ENCODE measurements around the gene NEUROG2. TPM values are rescaled to one million over a fixed set of nuclear protein-coding genes. Genes with fewer than 3 reads are reported as not detected.
"Not testable (repeated sequence)": the region's sequence is repeated elsewhere in the genome, so short reads cannot be mapped to it uniquely, and the experiment has no call there.

NEUROG2 gene
- total RNA-seq, 1 donor from 2014 or later: 0.09 TPM

DNA sequence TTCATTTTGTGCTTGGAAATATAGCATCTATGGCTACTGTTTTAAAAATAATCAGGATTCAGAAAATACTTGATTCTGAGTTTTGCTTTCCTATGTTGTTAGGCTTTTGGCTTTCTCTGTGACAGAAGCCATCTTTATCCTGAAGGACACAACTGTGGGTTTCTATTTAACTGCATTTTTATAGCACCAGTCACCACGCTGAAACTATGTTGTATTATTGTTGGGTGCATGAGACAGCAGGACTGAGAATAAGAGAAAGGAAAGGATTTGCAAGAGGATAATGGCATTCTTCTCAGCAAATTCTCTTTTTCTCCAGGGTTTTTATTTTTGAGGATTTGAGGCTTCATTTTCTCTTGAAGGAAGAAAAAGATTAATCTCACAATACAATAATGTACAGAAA, 10.1 kb upstream of the NEUROG2 start:
- H3K27me3 ChIP-seq: peaks cover 70% of the 10 kb centered on the region
- DNase-seq (ENCODE audit: low spot score): no peak
- TF ChIP-seq, protein P1, sequence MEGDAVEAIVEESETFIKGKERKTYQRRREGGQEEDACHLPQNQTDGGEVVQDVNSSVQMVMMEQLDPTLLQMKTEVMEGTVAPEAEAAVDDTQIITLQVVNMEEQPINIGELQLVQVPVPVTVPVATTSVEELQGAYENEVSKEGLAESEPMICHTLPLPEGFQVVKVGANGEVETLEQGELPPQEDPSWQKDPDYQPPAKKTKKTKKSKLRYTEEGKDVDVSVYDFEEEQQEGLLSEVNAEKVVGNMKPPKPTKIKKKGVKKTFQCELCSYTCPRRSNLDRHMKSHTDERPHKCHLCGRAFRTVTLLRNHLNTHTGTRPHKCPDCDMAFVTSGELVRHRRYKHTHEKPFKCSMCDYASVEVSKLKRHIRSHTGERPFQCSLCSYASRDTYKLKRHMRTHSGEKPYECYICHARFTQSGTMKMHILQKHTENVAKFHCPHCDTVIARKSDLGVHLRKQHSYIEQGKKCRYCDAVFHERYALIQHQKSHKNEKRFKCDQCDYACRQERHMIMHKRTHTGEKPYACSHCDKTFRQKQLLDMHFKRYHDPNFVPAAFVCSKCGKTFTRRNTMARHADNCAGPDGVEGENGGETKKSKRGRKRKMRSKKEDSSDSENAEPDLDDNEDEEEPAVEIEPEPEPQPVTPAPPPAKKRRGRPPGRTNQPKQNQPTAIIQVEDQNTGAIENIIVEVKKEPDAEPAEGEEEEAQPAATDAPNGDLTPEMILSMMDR (IDR thresholded peaks at IDR 0.05): no peak
- H4K20me1 ChIP-seq (ENCODE audit: low read depth): peaks cover 16% of the 10 kb centered on the region
- Mint-ChIP-seq H3K36me3 (no peaks in the 10 kb centered on the region), H3K27ac (no peak overlapping the region), H3K9me3 (peaks cover 2% of the 10 kb centered on the region), H3K4me3 (no peak overlapping the region), H3K27me3 (ENCODE audit: insufficient read depth, low read depth) (peaks cover 30% of the 10 kb centered on the region), H3K4me1 (peaks cover 27% of the 10 kb centered on the region)
- H3K9ac ChIP-seq: no peak overlapping the region
- no peak overlapping the region for H3K27ac ChIP-seq
- H3K79me2 ChIP-seq (ENCODE audit: low read depth): no peaks in the 10 kb centered on the region
- no peak overlapping the region for H3K4me3 ChIP-seq
- no peaks in the 10 kb centered on the region for H3K9me3 ChIP-seq (ENCODE audit: low read depth)
- H3K4me1 ChIP-seq: peaks cover 22% of the 10 kb centered on the region
- no peak overlapping the region for H3K4me2 ChIP-seq
- no peaks in the 10 kb centered on the region for H3K36me3 ChIP-seq
- no peak overlapping the region for H2AFZ ChIP-seq (replicated peaks)
- H3F3A ChIP-seq (ENCODE audit: low read depth): peaks cover 42% of the 10 kb centered on the region

DNA sequence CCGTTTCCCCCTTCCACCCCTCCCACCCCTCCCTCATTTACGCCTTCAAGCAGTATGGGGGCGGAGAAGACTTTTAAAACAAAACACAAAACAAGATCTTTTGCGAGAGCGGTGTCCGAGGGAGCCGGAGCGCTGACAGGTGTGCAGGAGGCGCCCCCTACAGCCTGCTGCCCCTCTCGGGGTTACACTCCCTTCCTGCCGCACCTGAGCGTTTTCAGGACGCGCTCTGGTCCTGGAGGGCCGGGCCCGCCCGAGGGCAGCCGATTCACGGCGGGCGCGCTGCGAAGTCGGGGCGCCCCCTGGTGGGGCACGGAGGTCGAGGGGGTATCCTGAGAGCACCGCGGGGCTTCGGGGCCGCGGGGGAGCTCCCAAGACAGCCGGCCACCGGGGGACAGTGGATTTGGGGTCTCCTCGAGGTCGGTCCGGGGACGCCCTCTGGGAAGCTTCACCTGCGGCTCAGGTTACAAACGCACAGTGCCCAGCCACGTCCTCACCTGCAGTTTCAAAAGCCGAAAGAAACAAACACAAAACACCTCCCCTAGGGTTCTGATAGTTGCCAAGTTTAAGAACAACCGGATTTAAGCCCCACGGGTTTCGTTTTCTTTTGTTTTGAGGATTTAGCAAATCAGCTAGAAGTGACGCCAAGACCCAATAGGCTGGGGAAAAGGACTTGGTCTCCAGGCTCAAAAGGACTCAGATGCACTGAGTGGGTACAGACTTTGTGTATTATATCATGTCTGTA, 8.0 kb upstream of the NEUROG2 start:
- H3K4me3 ChIP-seq: peak overlapping the region; percentile 50
- peaks cover 43% of the 10 kb centered on the region for H3K4me1 Mint-ChIP-seq

DNA sequence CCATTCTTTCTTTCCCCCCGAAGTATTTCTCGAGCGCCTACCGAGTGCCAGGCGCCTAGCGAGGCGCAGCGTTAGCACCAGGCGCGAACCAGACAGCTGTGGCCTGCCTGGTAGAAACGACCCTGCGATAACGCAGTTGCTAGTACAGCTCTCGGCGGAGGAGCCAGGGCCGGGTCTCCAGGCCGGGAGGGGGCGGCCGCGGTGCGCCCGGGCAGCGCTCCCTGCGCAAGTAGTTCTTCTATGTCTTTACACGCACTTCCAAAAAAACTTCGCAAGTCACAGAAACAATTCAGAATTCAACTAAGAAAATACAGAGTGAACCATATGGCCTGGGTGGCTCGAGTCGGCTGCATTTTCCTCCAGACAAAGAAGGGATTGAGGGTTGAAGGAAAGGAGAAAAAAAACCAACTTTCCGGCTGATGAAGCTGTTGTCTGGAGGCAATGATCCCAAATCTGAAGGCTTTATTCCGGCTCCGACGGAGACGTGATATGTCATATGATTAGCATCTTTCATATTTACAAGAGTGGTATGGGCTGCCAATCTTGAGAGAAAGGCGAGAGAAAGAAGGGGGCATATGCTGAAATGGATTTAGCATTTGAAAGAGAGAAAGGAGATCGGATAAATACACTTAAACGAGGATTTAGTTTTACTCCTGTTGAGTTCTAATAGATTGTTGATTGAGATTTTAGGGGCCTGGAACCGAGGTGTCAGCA, 7.2 kb upstream of the NEUROG2 start:
- Mint-ChIP-seq H3K36me3 (no peaks in the 10 kb centered on the region), H3K27me3 (ENCODE audit: insufficient read depth, low read depth) (peaks cover 58% of the 10 kb centered on the region), H3K9me3 (peaks cover 2% of the 10 kb centered on the region), H3K4me1 (peaks cover 50% of the 10 kb centered on the region), H3K27ac (no peak overlapping the region), H3K4me3 (peak overlapping the region; percentile 79)
- Histone ChIP-seq H3K9me3 (ENCODE audit: low read depth) (no peaks in the 10 kb centered on the region), H3K27ac (no peak overlapping the region), H3K4me1 (peaks cover 46% of the 10 kb centered on the region), H3K9ac (no peak overlapping the region), H3F3A (ENCODE audit: low read depth) (peaks cover 60% of the 10 kb centered on the region), H3K4me3 (peak overlapping the region; percentile 50), H3K27me3 (peaks cover 97% of the 10 kb centered on the region), H2AFZ (replicated peaks) (peak overlapping the region; percentile 0), H3K79me2 (ENCODE audit: low read depth) (no peaks in the 10 kb centered on the region), H4K20me1 (ENCODE audit: low read depth) (peaks cover 36% of the 10 kb centered on the region), H3K4me2 (peak overlapping the region; percentile 89), H3K36me3 (no peaks in the 10 kb centered on the region)
- peak; percentile 85 for DNase-seq (ENCODE audit: low spot score)
- TF ChIP-seq, protein P1 (IDR thresholded peaks at IDR 0.05): peak; percentile 50
- TF ChIP-seq EZH2phosphoT487 (IDR thresholded peaks at IDR 0.05): no peak
- TF ChIP-seq EZH2 (IDR thresholded peaks at IDR 0.05): no peak

More for the DNA sequence above, 8.0 kb upstream of the NEUROG2 start:
- TF ChIP-seq, protein P1 (IDR thresholded peaks at IDR 0.05): peak; percentile 99
- peak; percentile 73 for TF ChIP-seq EZH2phosphoT487 (IDR thresholded peaks at IDR 0.05)
- peak; percentile 81 for TF ChIP-seq EZH2 (IDR thresholded peaks at IDR 0.05)
- Histone ChIP-seq H3K36me3 (no peaks in the 10 kb centered on the region), H3K27me3 (peaks cover 92% of the 10 kb centered on the region), H3K4me1 (peaks cover 41% of the 10 kb centered on the region), H3K9me3 (ENCODE audit: low read depth) (no peaks in the 10 kb centered on the region), H3K27ac (no peak overlapping the region), H3K79me2 (ENCODE audit: low read depth) (no peaks in the 10 kb centered on the region), H2AFZ (replicated peaks) (peak overlapping the region; percentile 38), H3F3A (ENCODE audit: low read depth) (peaks cover 59% of the 10 kb centered on the region), H3K9ac (no peak overlapping the region), H3K4me2 (peak overlapping the region; percentile 89), H4K20me1 (ENCODE audit: low read depth) (peaks cover 31% of the 10 kb centered on the region)
- H3K36me3 Mint-ChIP-seq: no peaks in the 10 kb centered on the region
- peak overlapping the region; percentile 79 for H3K4me3 Mint-ChIP-seq
- H3K9me3 Mint-ChIP-seq: peaks cover 2% of the 10 kb centered on the region
- peak; percentile 95 for DNase-seq (ENCODE audit: low spot score)
- peaks cover 50% of the 10 kb centered on the region for H3K27me3 Mint-ChIP-seq (ENCODE audit: insufficient read depth, low read depth)
- H3K27ac Mint-ChIP-seq: no peak overlapping the region

DNA sequence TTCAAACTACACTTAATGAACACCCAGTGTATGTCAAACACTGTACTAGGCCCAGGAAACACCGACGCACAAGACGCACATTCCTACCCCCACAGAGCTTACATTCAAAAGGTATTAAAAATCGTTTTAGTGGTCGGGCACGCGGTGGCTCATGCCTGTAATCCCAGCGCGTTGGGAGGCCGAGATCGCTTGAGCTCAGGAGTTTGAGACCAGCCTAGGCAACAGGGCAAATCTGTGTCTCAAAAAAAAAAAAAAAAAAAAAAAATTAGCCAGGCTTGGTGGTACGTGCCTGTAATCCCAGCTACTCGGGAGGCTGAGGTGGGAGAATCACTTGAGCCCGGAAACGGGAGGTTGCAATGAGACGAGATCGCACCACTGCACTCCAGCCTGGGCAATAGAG, 6.5 kb upstream of the NEUROG2 start:
- peak overlapping the region; percentile 79 for H3K4me3 Mint-ChIP-seq
- H3K4me3 ChIP-seq: peak overlapping the region; percentile 50
- H3K4me1 ChIP-seq: peaks cover 50% of the 10 kb centered on the region

More for the DNA sequence above, 6.5 kb upstream of the NEUROG2 start:
- DNase-seq (ENCODE audit: low spot score): peak; percentile 59
- not testable (repeated sequence) for H3K27ac Mint-ChIP-seq; H3K9ac ChIP-seq; H3K36me3 Mint-ChIP-seq; H3K36me3 ChIP-seq; H3K79me2 ChIP-seq (ENCODE audit: low read depth); H3K9me3 ChIP-seq (ENCODE audit: low read depth); H3K9me3 Mint-ChIP-seq; H2AFZ ChIP-seq (replicated peaks); H3K27ac ChIP-seq
- Histone ChIP-seq H4K20me1 (ENCODE audit: low read depth) (peaks cover 43% of the 10 kb centered on the region), H3K27me3 (peaks cover 99% of the 10 kb centered on the region), H3K4me2 (peak overlapping the region; percentile 89), H3F3A (ENCODE audit: low read depth) (peaks cover 67% of the 10 kb centered on the region)
- Mint-ChIP-seq H3K4me1 (peaks cover 57% of the 10 kb centered on the region), H3K27me3 (ENCODE audit: insufficient read depth, low read depth) (peaks cover 63% of the 10 kb centered on the region)
